HG03558 (cell line): ENCODE results near the gene DNAH14.
A peak's percentile ranks its signal among the peaks of the same experiment; 100 is the strongest.
"Not testable (repeated sequence)": the region's sequence is repeated elsewhere in the genome, so short reads cannot be mapped to it uniquely, and the experiment has no call there.

ENCODE experiments used
- ATAC-seq: cut with Tn5 transposase; IDR thresholded peaks from one replicate; pipeline ENCODE4 v1.9.1; 2021; ENCODE audit warnings: moderate number of reproducible peaks; ENCODE audit not compliant: unreplicated experiment; ENCODE audit errors: extremely low read depth

The DNAH14 gene

GRCh38 chr1:225230483-225230882, 301.0 kb downstream of the DNAH14 start:
- ATAC-seq, result no peak

GRCh38 chr1:225232930-225233329, 303.5 kb downstream of the DNAH14 start:
- ATAC-seq, result not testable (repeated sequence)

- ATAC-seq, result no peak
Observed at GRCh38 chr1:225242611-225243010, 313.1 kb downstream of the DNAH14 start.

GRCh38 chr1:225250432-225250831, 321.0 kb downstream of the DNAH14 start:
- peak; percentile 75 for ATAC-seq

- no peak for ATAC-seq
Observed at GRCh38 chr1:225253173-225253572, 323.7 kb downstream of the DNAH14 start.

- ATAC-seq, result no peak
Observed at GRCh38 chr1:225253784-225254183, 324.3 kb downstream of the DNAH14 start.

GRCh38 chr1:225254676-225255075, 325.2 kb downstream of the DNAH14 start:
- no peak for ATAC-seq

- no peak for ATAC-seq
Observed at GRCh38 chr1:225257081-225257480, 327.6 kb downstream of the DNAH14 start.

GRCh38 chr1:225258811-225259210, 329.3 kb downstream of the DNAH14 start:
- ATAC-seq, result no peak

- no peak for ATAC-seq
Observed at GRCh38 chr1:225259542-225259941, 330.1 kb downstream of the DNAH14 start.

GRCh38 chr1:225260319-225260718, 330.8 kb downstream of the DNAH14 start:
- ATAC-seq, result no peak

- no peak for ATAC-seq
Observed at GRCh38 chr1:225277445-225277844, 348.0 kb downstream of the DNAH14 start.

- no peak for ATAC-seq
Observed at GRCh38 chr1:225280563-225280962, 351.1 kb downstream of the DNAH14 start.

GRCh38 chr1:225290244-225290643, 360.8 kb downstream of the DNAH14 start:
- no peak for ATAC-seq

- no peak for ATAC-seq
Observed at GRCh38 chr1:225299624-225300023, 370.1 kb downstream of the DNAH14 start.

GRCh38 chr1:225300381-225300780, 370.9 kb downstream of the DNAH14 start:
- no peak for ATAC-seq

- no peak for ATAC-seq
Observed at GRCh38 chr1:225304996-225305395, 375.5 kb downstream of the DNAH14 start.

- not testable (repeated sequence) for ATAC-seq
Observed at GRCh38 chr1:225310544-225310943, 381.1 kb downstream of the DNAH14 start.

GRCh38 chr1:225318706-225319575, 389.5 kb downstream of the DNAH14 start:
- ATAC-seq, result peak; percentile 72

- ATAC-seq, result no peak
Observed at GRCh38 chr1:225319871-225320270, 390.4 kb downstream of the DNAH14 start.

GRCh38 chr1:225321784-225322183, 392.3 kb downstream of the DNAH14 start:
- ATAC-seq, result no peak

GRCh38 chr1:225329041-225329440, 399.6 kb downstream of the DNAH14 start:
- no peak for ATAC-seq
